GM19240 (cell line): Measurements from ENCODE around the gene MMP15.
"Not testable (repeated sequence)": the region's sequence is repeated elsewhere in the genome, so short reads cannot be mapped to it uniquely, and the experiment has no call there.

ENCODE experiments used
- DNase-seq: peaks from one replicate; pipeline ENCODE4 v3.0.0; 2011; ENCODE audit warnings: low spot score; ENCODE audit not compliant: insufficient read length

Gene MMP15

GRCh38 chr16:58049232-58050185 lies 24.0 kb downstream of the MMP15 start:
- no peak for DNase-seq

- no peak for DNase-seq
Measured at GRCh38 chr16:58051296-58051695, 25.7 kb downstream of the MMP15 start.

- DNase-seq: no peak
Measured at GRCh38 chr16:58051821-58052603, 26.5 kb downstream of the MMP15 start.

DNA sequence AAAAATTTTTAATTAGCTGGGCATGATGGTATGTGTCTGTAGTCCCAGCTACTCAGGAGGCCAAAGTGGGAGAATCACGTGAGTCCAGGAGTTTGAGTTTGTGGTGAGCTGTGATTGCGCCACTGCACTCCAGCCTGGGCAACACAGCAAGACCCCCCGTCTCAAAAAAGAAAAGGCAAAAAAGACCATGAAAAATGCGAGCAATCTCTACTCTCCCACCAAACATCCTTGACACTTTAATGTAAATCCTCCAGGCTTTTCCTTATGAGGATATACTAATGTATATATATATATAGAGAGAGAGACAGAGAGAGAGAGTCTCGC lies 28.1 kb downstream of the MMP15 start:
- no peak for DNase-seq

DNA sequence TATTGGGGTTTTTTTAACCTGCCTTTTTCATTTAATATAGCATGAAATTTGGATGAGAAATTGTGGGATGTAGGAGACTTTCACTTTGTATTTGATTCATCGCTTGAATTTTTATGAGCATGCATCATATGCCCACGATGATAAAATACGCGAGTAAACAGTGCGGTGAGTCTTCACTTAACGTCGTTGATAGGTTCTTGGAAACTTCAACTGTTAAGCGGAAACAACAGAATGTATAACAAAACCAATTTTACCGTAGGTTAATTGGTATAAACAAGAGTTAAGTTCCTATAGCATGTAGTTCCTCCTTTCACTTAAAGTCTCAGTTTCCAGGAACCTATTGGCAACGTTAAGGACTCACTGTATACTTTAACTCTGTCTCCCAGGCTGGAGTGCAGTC lies 28.7 kb downstream of the MMP15 start:
- DNase-seq: no peak

DNA sequence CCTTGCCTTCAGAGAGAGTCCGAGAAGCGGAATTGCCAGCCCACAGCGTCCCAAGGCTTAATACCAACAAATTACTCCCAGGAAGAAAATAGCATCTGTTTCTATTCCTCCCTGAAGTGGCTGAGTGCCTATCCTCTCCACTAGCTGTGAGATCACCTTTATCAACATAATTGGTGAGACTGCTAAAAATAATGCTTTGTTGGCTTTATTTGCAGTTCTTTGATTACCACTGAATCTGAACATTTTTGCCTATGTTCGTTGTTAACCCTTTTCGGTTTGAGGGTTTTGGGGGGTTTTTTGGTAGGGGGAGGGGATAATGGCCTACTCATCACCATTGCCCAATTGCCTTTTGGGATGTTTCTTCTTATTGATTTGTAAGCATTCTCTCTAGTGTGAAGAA lies 31.0 kb downstream of the MMP15 start:
- no peak for DNase-seq

DNA sequence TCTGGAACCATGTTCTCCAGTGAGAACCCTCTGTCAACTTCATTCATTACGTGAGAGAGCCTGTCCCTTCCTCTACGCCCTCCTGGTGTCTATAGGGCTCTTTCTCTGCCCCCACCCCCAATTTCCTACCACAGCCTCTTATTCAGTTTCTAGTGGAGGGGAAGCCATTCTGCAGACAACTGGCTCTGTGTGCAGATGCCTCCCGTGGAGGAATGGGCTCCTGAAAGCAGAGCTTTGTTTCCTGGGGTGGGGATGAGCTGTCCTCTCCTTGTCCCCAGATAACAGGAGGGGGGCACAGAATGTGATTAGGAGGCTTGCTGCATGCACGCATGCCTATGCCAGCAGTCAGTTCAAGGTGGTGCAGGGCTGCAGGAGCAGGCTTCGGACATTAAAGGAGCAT lies 31.6 kb downstream of the MMP15 start:
- no peak for DNase-seq

GRCh38 chr16:58057784-58058183 lies 32.2 kb downstream of the MMP15 start:
- DNase-seq: no peak

DNA sequence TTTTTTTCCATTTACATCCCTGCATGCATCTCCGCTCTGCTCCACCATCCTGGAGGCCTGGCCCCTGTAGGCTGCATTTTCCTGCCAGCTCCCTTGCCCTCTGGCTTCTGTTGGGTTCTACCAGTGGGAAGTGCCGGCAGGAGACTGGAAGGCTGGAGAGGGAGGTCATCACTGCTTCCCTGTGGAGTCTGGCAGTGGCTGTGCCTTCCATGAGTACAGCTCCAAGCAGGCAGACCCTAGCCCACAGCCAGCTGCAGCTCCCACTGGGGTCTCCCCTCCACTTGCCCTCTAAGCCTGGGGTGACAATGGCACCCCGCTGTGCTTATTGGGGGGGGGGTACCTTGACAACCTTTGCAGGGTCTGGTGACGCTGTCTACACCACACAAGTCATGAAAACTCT lies 37.3 kb downstream of the MMP15 start:
- DNase-seq: no peak

GRCh38 chr16:58063377-58064076 lies 38.0 kb downstream of the MMP15 start:
- no peak for DNase-seq

- no peak for DNase-seq
Measured at GRCh38 chr16:58070585-58070984, 45.0 kb downstream of the MMP15 start.

DNA sequence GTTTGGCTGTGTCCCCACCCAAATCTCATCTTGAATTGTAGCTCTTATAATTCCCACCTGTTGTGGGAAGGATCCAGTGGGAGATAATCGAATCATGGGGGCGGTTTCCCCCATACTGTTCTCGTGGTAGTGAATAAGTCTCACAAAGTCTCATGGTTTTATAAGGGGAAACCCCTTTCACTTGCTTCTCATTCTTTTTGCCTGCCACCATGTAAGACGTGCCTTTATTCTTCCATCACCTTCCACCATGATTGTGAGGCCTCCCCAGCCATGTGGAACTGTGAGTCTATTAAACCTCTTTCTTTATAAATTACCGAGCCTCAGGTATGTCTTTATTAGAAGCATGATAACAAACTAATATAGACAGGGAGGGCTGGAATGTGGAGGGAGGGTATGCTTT lies 46.6 kb downstream of the MMP15 start:
- DNase-seq: not testable (repeated sequence)

GRCh38 chr16:58073086-58073485 lies 47.5 kb downstream of the MMP15 start:
- DNase-seq: not testable (repeated sequence)

GRCh38 chr16:58074657-58075056 lies 49.1 kb downstream of the MMP15 start:
- DNase-seq: no peak

- DNase-seq: no peak
Measured at GRCh38 chr16:58076514-58076913, 51.0 kb downstream of the MMP15 start.

GRCh38 chr16:58077796-58078195 lies 52.2 kb downstream of the MMP15 start:
- DNase-seq: no peak

- not testable (repeated sequence) for DNase-seq
Measured at GRCh38 chr16:58080657-58081056, 55.1 kb downstream of the MMP15 start.

- no peak for DNase-seq
Measured at GRCh38 chr16:58082381-58082780, 56.8 kb downstream of the MMP15 start.

DNA sequence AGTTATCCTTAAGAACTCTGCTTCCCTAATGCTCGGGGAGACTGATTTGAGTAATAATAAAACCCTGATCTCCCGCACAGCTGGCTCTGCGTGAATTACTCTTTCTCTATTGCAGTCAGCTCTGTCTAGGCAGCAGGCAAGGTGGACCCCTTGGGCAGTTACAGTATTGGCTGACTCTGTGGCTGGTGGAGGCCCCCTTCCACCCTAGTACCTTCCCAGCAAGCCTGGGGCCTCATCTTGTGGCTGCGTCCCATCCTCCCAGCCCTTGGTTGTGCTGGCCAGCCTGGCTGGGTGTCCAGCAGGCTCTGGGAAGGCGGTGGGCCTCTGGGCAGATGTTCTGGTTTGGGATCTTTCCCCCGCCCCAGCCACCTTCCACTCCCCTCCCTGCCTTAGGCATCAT lies 59.1 kb downstream of the MMP15 start:
- no peak for DNase-seq

DNA sequence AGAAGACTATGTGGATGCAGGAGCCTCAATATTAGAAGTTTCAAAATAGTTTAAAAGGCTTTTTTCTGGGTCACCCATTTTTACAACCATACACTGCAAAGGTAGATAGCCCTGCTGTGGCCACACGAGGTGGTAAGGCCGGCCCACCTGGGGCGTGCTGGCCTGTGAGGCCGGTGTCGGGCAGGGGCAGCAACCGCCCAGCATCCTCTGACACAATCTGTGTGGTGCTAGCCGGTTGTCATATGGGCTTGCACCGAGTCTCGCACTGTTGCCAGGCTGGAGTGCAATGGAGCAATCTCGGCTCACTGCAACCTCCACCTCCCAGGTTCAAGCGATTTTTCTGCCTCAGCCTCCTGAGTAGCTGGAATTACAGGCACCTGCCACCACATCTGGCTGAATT lies 59.6 kb downstream of the MMP15 start:
- no peak for DNase-seq

GRCh38 chr16:58085584-58086251 lies 60.2 kb downstream of the MMP15 start:
- DNase-seq: no peak
